ENCODE results near the gene FCRLA.

- TF ChIP-seq ZNF514 (tag by site-specific recombination; IDR thresholded peaks at IDR 0.05), result no peak
- no peak for TF ChIP-seq ZNF610 (tag by site-specific recombination; IDR thresholded peaks at IDR 0.05; ENCODE audit: borderline replicate concordance)
- TF ChIP-seq ZNF280D (tag by site-specific recombination; IDR thresholded peaks at IDR 0.05), result no peak
- TF ChIP-seq ZFP41 (tag by site-specific recombination; IDR thresholded peaks at IDR 0.05; ENCODE audit: borderline replicate concordance), result no peak
- TF ChIP-seq ZNF350 (tag by site-specific recombination; IDR thresholded peaks at IDR 0.05), result no peak
- TF ChIP-seq CTCF (tag by site-specific recombination; IDR thresholded peaks at IDR 0.05), result no peak
- no peak for TF ChIP-seq ZNF596 (tag by site-specific recombination; IDR thresholded peaks at IDR 0.05)
- no peak for TF ChIP-seq ZNF37A (tag by site-specific recombination; IDR thresholded peaks at IDR 0.05)
These were observed 15.4 kb downstream of the FCRLA start for GRCh38 chr1:161722406-161722805.

All from HEK293 (cell line).